ENCODE data around the gene PUM1.
"Not testable (repeated sequence)": the region's sequence is repeated elsewhere in the genome, so short reads cannot be mapped to it uniquely, and the experiment has no call there.

Gene PUM1

DNA sequence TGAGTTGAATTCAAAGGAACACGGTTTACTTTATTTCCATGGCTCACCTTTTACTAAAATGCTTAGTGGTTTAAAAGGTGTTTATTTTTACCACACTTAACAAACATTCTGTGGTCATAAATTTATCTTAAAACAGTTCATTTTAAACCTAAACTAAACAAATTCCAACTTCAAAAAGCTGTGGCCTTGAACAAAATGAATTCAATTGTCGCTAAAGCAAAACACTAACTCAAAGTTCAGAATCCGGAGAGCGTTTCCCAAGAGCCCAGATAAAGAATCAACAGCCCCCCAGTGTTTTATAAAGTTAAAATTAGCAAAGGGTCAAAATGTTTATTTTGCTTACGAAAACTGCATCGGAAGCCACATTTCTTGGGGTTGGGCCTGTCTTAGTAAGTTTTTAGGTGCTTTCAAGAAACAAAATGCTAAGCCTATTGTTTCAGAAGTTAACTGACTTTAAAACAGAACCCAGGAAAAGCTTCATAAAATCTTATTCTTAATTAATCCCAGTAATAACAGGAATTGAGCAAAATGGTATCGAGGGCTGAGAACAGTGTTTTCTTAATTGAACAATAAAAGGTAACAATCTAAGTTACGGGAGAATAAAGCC, 1.3 kb downstream of the PUM1 start:
- DNase-seq (ENCODE audit: low spot score): no peak

DNA sequence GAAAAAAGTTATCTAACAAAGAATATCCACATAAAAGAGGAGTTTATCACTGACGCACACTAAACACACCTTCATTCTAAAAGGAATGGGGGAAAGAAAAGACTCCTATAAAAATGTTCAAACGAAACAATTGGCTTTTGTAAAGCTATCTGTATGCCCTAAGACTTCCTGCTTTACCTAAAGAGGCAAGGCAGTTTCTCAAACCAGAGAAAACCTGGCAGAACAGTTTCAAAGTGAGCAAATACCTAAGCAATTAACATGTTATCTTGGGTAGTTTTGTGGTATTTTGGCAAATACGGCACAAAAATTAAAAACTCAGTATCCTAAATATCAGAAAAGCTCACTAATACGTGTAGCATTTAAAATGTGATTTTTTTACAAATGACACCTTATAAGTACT, 1.9 kb downstream of the PUM1 start:
- no peak for DNase-seq (ENCODE audit: low spot score)

DNA sequence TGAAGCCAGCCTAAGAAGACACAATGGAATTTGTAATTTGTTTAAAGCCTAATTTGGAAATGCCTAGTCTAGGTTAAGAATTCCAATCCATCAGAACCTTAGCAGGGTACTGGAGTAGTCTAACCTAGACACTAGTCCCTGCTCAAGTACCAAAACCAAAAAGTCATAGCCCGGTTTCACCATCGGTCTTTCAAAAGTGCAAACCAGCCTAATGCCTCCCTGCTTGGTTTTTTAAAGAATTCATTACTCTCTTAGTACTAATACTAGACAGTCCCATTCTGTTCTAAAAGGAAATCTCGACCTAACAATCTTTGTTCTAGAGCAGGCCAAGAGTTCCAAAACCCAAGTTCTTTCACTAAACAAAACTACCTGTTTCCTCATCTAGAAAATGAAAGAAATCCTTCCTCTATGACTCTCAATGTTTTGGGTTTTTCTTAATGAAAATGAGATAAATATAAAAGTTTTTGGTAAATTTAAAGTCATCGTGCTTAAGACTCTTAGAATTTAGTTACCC, 2.6 kb downstream of the PUM1 start:
- DNase-seq (ENCODE audit: low spot score): no peak

DNA sequence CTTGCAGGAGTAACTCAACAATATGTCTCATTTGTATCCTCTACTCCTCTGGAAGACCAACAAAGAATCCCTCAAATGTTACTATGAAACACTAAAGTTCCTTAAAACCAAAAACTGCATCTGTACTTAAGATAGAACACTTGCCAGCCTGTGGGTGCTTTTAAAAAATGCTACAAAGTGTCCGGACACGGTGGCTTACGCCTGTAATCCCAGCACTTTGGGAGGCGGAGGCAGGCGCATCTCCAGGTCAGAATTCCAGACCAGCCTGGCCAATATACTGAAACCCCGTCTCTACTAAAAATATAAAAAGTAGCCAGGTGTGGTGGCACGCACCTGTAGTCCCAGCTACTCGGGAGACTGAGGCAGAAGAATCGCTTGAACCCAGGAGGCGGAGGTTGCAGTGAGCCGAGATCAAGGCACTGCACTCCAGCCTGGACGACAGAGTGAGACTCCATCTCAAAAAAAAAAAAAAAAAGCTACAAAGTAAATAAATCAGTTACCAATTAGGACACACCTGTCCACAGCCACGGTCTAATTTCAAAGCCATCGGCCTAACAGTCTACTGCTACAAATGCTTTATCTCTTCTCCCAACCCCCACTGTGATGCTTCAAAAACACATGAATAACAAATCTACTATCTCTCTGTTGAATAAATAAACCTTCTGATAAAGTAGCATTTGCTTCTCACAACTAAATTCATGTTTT, 3.2 kb downstream of the PUM1 start:
- DNase-seq (ENCODE audit: low spot score): not testable (repeated sequence)

DNA sequence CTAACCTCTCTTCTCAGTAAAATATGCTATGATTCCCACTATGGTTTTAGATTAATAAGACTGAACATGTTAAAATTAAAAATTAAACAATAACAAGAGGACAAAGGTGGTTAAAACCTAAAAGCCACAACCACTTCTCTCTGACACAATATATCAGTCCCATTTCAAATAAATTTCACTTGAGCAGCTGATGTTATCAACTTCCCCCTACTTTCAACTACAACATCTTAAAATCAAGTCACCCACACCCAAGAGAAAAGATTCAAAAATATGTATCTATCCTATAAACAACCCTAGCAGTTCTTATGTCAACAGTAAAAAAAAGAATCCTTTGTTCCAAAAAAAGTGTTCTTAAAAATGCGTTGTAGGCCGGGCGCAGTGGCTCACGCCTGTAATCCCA, 7.5 kb downstream of the PUM1 start:
- DNase-seq (ENCODE audit: low spot score): peak; percentile 14

DNA sequence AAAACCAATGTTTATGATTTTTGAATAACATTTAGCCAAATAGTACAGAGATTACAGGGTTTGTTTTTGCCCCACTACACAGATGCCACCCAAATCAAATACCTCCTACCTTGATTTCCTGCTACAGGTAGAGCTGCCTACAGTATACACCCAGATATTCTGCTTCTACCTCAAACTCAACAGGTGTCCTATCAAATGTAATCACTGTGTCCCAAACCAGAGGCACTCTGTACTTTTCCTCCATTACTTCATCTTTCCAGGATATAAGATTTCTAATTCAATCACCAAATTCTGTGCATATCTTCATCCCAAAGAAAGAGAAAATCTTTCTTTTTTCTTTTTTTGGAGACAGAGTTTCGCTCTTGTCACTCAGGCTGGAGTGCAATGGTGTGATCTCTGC, 9.6 kb downstream of the PUM1 start:
- no peak for DNase-seq (ENCODE audit: low spot score)

DNA sequence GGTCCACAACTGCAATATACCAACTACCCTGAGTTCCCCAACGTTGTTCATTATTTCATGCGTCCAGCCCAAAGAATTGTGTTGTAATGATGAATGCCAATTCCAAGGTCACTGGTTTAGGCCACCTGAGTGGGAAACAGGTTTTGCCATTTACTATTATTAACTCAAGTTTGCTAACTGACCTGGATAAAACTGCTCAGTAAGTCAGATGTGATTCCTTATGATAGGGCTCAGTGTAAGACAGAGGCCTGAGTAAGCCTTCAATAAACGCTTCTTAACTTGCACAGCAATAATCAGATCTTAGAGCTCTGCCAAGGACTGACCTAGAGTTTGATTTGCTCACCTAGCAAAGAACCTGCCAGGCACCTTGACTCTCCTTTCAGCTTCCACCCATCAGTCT, 10.0 kb downstream of the PUM1 start:
- DNase-seq (ENCODE audit: low spot score): no peak

DNA sequence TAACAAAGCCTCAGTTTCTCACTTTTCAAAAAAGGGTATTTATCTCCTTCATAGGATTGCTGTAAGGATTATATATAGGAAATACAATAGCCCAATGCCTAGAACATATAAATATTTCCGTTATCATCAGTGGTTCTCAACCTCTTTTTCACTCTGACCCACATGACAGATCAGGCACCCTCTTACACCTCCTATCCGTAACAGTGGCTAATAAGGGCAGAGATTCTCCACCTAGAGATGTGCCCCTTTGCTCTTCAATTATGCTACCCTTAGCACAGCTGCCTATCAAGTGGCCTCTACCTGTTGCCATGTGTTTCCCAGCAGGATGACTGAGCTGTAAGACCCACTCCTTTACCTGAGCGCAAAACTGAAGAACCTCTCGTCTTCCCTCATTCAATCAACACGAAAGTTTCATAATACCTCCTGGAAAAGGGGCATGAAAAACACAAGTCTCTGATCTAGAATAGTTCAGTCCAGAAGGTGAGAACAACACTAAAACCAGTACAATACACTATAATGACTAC, 10.5 kb downstream of the PUM1 start:
- DNase-seq (ENCODE audit: low spot score): no peak

DNA sequence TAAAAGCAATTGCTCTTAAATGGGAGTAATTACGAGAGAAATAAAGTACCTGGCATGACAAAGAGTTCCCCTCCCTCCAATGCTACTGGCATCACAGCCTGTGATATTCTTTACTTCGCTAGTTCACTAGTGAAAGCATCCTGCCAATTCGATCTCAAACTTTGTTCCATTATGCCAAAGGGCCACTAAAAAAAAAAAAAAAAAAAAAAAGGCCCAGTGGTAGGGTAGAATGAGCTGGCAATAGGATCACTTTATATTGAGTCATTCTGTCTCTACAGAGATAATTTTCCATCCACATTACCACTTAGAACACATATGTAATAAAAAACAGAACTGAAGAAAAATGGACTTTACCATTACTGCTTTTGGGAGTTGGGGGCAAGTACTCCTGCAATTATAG, 11.2 kb downstream of the PUM1 start:
- DNase-seq (ENCODE audit: low spot score): no peak

DNA sequence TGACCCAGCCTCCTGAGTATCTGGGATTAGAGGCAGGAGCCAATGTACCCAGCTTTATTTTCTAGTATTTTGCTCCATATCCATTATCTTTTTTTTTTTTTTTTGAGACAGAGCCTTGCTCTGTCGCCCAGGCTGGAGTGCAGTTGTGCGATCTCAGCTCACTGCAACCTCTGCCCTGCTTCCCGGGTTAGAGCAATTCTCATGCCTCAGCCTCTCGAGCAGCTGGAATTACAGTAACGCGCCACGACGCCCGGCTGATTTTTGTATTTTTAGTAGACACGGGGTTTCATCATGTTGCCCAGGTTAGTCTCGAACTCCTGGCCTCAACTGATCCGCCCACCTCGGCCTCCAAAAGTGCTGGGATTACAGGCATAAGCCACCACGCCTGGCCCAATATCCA, 12.9 kb downstream of the PUM1 start:
- DNase-seq (ENCODE audit: low spot score): not testable (repeated sequence)

DNA sequence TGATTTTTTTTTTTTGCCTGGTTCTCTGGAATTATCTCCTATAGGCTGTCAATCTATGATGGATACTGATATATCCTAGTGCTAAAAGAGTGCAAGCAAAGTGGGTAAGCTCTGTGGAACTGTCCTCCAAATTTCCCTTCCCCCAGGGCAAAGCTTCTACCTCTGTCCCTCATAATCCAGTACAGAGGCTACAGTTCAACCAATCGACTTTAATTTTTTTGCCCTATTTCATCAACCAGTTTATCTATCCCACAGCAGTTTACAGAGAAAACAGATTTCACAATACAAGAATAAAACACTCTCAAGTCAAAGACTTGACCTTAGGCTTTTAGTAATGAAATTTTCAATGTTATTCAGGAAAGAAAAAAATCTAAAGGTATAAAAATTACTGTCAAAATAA, 13.9 kb downstream of the PUM1 start:
- no peak for DNase-seq (ENCODE audit: low spot score)

DNA sequence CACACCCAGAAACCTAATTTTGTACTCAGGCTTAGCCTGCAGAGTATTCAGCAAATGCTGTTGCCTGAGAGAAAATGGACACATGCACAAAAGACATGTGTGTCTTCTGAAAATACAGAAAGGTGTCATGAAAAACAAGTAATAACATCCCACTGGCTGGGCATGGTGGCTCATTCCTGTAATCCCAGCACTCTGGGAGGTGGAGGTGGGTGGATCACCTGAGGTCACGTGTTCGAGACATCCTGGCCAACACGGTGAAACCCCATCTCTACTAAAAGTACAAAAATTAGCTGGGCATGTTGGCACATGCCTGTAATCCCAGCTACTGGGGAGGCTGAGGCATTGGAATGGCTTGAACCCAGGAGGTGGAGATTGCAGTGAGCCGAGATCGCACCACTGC, 18.0 kb downstream of the PUM1 start:
- not testable (repeated sequence) for DNase-seq (ENCODE audit: low spot score)

DNA sequence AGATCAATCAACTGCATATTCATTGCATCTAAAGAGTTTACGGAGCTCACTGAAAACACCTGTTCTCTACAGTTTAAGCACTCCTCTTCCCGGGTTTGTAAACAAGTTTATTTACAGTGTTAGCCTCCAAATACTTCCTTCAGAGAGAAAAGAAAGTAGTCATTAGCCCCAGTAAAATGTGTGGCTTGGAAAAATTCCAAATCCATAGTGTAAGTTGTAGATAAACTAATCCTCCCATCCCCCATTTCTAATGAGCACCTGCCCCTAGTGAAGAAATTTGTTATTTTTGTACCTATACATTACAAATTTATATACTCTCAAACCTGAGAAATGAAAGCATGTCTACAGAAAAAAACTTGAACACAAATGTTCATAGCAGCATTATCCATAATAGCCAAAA, 21.9 kb downstream of the PUM1 start:
- DNase-seq (ENCODE audit: low spot score): no peak

DNA sequence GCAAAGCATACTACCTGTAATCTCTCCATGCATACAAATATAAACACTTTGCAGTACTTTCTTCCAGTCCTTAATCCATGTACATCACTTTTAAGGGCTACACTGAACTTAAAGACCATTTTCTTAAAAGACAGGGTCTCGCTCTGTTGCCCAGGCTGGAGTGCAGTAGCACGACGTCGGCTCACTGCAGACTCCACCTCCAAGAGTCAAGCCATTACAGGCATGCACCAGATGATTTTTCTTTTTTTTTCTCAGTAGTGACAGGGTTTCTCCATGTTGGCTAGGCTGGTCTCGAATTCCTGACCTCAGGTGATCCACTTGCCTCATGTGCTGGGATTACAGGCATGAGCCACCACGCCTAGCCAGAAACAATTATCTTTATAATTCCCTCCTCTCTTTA, 22.9 kb downstream of the PUM1 start:
- DNase-seq (ENCODE audit: low spot score): no peak

DNA sequence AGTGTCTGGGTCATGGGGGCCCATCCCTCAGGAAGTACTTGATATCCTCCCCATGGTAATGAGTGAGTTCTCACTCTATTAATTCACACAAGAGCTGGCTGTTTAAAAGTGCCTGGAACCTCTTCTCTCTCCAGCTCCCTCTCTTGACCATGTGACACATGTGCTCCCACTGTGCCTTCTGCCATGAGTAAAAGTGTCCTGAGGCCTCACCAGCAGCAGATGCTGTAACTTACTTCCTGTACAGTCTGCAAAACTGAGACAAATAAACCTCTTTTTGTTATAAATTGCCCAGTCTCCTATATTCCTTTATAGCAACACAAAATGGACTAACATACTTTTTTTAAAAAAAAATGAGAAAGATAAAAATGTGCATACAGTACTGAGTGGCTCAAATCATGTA, 24.0 kb downstream of the PUM1 start:
- DNase-seq (ENCODE audit: low spot score): no peak

DNA sequence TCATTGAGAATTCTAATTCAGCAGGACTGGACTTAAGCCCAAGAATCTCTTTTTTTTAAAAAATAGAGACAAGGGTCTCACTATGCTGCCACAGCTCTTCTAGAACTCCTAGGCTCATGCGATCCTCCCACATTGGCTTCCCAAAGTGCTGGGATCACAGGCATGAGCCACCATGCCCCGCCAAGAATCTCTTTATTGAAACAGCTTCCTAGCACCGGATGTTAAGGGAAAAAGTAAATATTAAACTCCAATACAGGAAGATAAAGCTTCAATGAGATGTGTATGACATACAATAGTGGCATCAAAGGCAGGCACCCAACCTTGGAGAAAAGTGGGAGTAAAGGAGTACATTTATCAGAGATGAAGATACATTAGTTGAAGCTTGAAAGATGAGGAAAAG, 25.5 kb downstream of the PUM1 start:
- no peak for DNase-seq (ENCODE audit: low spot score)

DNA sequence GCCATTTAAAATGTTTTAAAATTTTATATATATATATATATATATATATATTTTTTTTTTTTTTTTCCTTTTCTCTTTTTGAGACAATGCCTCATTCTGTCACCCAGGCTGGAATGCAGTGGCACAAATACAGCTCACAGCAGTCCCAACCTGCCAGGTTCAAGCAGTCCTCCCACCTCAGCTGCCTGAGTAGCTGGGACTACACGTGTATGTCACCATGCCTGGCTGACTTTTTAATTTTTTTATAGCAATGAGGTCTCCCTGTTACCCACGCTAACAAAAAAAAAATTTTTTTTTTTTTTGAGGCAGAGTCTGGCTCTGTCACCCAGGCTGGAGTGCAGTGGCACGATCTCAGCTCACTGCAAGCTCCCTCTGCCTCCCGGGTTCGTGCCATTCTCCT, 26.6 kb downstream of the PUM1 start:
- not testable (repeated sequence) for DNase-seq (ENCODE audit: low spot score)

DNA sequence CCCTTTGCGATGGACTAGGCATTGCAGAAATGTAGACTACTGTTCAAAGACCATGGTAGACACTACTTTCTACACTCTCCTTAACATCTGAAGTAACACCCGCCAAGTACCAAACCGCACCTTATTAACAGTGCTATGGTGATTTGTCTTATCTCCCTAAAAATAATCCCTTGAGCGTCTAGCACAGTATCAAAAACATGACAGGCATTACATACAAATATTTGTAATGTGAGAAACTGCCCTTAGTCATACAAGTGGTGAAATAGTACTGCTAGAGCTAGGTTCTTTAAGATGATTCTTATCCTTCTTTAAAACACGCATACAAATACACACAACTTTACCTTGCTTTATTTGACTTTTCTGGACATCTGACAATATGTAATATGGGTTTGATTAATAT, 27.2 kb downstream of the PUM1 start:
- no peak for DNase-seq (ENCODE audit: low spot score)

DNA sequence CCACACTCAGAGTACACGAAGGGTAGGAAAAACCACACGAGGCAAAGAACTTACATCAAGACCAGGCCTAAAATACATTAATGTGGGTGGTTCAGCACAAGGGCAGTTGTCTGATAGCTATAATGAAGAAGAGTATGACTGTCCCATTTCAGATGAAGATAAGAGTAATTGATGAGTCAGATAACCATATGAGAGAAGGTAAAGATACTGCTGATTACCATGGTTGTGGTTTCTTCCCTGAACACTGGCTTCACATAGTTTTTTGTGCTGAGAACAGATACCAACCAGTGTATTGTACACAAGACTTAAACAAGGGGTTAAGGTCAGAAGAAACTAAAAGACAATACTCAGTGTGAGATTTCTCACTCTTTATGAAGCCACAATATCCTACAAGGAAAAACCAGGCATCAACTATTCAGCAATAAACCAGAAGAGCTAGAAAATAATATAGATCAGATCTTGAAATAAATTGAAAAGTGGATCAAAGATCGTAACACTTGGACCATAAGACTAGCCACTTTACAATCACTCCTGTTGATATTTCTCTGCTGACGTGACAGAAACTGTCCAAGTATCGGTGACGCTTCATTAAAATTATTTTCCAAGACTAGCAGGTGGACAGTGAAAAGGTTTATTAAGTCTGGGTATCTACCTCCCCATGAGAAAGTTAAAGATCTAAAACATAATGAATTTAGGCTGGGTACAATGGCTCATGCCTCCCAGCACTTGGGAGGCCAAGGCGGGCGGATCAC, 28.6 kb downstream of the PUM1 start:
- peak; percentile 20 for DNase-seq (ENCODE audit: low spot score)

DNA sequence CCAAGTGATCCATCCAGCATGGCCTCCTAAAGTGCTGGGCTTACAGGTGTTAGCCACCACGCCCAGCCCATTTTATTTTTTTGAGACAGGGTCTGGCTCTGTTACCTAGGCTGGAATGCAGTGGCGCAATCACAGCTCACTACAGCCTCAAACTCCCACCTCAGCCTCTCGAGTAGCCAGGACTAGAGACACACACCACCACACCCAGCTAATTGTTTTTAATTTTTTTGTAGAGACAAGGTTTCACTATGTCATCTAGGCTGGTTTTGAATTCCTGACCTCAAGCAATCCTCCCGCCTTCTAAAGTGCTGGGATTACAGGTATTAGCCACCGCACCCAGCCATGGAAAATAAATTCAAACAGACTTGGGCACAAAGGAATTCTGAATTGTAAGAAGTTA, 31.9 kb downstream of the PUM1 start:
- DNase-seq (ENCODE audit: low spot score): no peak

DNA sequence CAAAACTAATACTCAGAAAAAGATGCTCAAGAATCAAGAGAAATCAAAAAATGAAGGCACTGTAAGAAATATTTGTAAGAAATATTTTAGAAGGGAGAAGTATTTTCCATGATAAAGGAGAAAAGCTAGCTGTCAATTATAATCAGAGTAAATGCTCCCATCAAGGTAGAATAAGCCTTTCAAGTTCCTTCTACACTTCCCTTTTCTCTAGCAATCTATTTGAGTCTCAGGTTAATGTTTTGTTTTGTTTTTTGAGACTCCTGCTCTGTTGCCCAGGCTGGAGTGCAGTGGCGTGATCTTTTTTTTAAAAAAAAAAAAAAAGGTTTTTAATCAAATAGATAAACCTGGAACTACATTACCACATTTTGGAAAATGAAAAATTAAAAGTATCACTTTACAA, 33.3 kb downstream of the PUM1 start:
- DNase-seq (ENCODE audit: low spot score): no peak

DNA sequence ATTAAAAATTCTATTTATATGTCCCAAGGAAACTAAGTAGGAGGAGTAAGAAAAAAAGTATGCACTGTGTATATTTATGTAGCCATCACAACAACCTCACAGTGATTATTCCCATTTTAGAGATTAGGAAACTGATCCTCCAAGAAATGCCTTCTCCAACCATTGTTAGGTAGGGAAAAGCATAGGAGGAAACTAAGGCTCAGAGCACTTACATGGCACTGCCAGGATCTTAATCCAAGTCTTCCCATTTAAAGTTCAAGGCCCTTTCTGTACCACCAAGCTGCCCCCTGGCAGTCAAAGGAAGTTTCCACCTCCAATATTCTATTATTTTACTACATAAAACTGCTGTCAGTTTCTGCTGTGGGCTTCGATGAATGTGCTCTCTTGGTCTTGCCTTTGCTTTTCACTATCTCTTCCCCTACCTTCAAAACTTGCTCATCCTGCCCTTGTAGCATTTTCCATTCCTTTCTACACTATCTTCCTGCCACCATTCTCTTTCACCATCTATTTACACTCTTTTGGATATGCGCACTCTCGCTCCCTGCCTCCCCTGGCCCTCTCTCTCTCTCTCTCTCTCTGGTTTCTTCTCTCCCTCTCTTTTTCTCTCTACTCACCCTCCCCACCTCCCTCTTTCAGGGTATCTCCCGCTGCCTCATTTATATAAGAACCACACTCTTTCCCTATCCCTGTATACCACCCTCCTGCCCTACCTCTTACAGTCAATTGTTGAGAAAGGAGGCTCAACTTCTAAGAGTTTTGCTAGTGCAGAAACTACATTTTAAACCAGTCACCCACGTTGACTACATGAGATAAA, 34.0 kb downstream of the PUM1 start:
- DNase-seq (ENCODE audit: low spot score): no peak

Data from CD4-positive, alpha-beta T cell treated with Interleukin-15 for 4 hours (primary cell).